Mammary epithelial cell (primary cell): ENCODE data around the gene SEMA5A.

Experiments used
- CTCF ChIP-seq, 2 donors: IDR thresholded peaks in 1 of 2; conservative IDR thresholded peaks in 1 of 2; 2 replicates each; pipeline ENCODE4 v1.5.1; 2011 to 2012; ENCODE audit warnings: inconsistent platforms in 2 of 2, low read length in 2 of 2, mild to moderate bottlenecking in 2 of 2, control low read depth in 1 of 2, low read depth in 1 of 2; ENCODE audit not compliant: insufficient read depth in 1 of 2; ENCODE audit errors: extremely low read depth in 1 of 2
- EZH2 ChIP-seq: IDR thresholded peaks from 2 replicates; pipeline ENCODE4 v1.6.1; 2012; ENCODE audit warnings: low read length, inconsistent platforms, borderline replicate concordance

GRCh38 chr5:9209846-9210492 lies 335.9 kb downstream of the SEMA5A start:
- TF ChIP-seq CTCF (conservative IDR thresholded peaks at IDR 0.05 in 1 of 2, IDR thresholded peaks at IDR 0.05 in 1 of 2; ENCODE audit: extremely low read depth in 1 of 2, insufficient read depth in 1 of 2, low read depth in 1 of 2, low read length in 2 of 2) (no peak), EZH2 (no peak)
